WTC11 (cell line): ENCODE data around the gene PXN. TPM values are rescaled to one million over a fixed set of nuclear protein-coding genes. Genes with fewer than 3 reads are reported as not detected.

Experiments
- ATAC-seq: fragments of 200-7000 bp; cut with Tn5 transposase; 2 replicates; pipeline ENCODE4 v1.10.0; 2021; ENCODE audit warnings: mild to moderate bottlenecking, moderate library complexity
- CTCF ChIA-PET: fragments of 300-600 bp; sonication (Branson Sonifier 250); formaldehyde crosslinking; loops from one replicate; lab custom pipeline; 2021; ENCODE audit warnings: antibody characterized with exemption; lab: Charles Lee
- POLR2A ChIA-PET: fragments of 350-600 bp; sonication (Branson Sonifier 250); formaldehyde crosslinking; loops from one replicate; lab custom pipeline; 2021; ENCODE audit warnings: antibody characterized with exemption; lab: Charles Lee
- DNase-seq: peaks from one replicate; pipeline ENCODE4 v3.0.0; 2021; ENCODE audit warnings: low spot score
- H3K27ac Mint-ChIP-seq: 2 replicates; pipeline ENCODE4 v1.8.0; 2021; ENCODE audit warnings: mixed read lengths
- H3K27me3 Mint-ChIP-seq: 2 replicates; pipeline ENCODE4 v1.8.0; 2021; ENCODE audit warnings: low read depth, mild to moderate bottlenecking, moderate library complexity, mixed read lengths
- H3K36me3 Mint-ChIP-seq: 2 replicates; pipeline ENCODE4 v1.8.0; 2021; ENCODE audit warnings: mixed read lengths
- H3K4me1 Mint-ChIP-seq: 2 replicates; pipeline ENCODE4 v1.8.0; 2022; ENCODE audit warnings: mixed read lengths
- H3K4me3 Mint-ChIP-seq: 2 replicates; pipeline ENCODE4 v1.8.0; 2021; ENCODE audit warnings: mild to moderate bottlenecking, moderate library complexity, mixed read lengths
- H3K9me3 Mint-ChIP-seq: 2 replicates; pipeline ENCODE4 v1.8.0; 2021; ENCODE audit warnings: mixed read lengths
- E2F4 ChIP-seq: sonication (generic); formaldehyde crosslinking; IDR thresholded peaks from 2 replicates; pipeline ENCODE4 v1.8.1; 2022; ENCODE audit warnings: low read depth, mild to moderate bottlenecking, moderate library complexity, missing genetic modification reagents, borderline replicate concordance
- FOXP4 ChIP-seq: sonication (generic); formaldehyde crosslinking; IDR thresholded peaks from 2 replicates; pipeline ENCODE4 v1.8.0; 2022; ENCODE audit warnings: mild to moderate bottlenecking, missing genetic modification reagents
- HMGXB4 ChIP-seq: sonication (generic); formaldehyde crosslinking; IDR thresholded peaks from 2 replicates; pipeline ENCODE4 v1.8.1; 2023; ENCODE audit warnings: mild to moderate bottlenecking, moderate library complexity, missing genetic modification reagents
- MYBL2 ChIP-seq: sonication (generic); formaldehyde crosslinking; IDR thresholded peaks from 2 replicates; pipeline ENCODE4 v1.8.1; 2023; ENCODE audit warnings: mild to moderate bottlenecking, moderate library complexity, missing genetic modification reagents
- NFATC4 ChIP-seq: fragments of 250-450 bp; sonication (Bioruptor Pico); IDR thresholded peaks from 2 replicates; pipeline ENCODE4 v1.9.0; 2021; ENCODE audit warnings: mild to moderate bottlenecking
- NR2C2 ChIP-seq: sonication (generic); formaldehyde crosslinking; IDR thresholded peaks from 2 replicates; pipeline ENCODE4 v1.8.0; 2022; ENCODE audit warnings: mild to moderate bottlenecking, missing genetic modification reagents
- OVOL2 ChIP-seq: fragments of 250-450 bp; sonication (Bioruptor Pico); IDR thresholded peaks from 2 replicates; pipeline ENCODE4 v1.9.0; 2021; ENCODE audit warnings: mild to moderate bottlenecking, borderline replicate concordance
- PRRX2 ChIP-seq: fragments of 250-450 bp; sonication (Bioruptor Pico); IDR thresholded peaks from 2 replicates; pipeline ENCODE4 v1.8.0; 2021; ENCODE audit warnings: mild to moderate bottlenecking
- SMAD3 ChIP-seq: sonication (generic); formaldehyde crosslinking; IDR thresholded peaks from 2 replicates; pipeline ENCODE4 v1.8.0; 2022; ENCODE audit warnings: missing genetic modification reagents, mild to moderate bottlenecking, borderline replicate concordance
- SMAD4 ChIP-seq: sonication (generic); formaldehyde crosslinking; IDR thresholded peaks from 2 replicates; pipeline ENCODE4 v1.8.0; 2022; ENCODE audit warnings: mild to moderate bottlenecking, missing genetic modification reagents
- STAT6 ChIP-seq: sonication (generic); formaldehyde crosslinking; conservative IDR thresholded peaks from 2 replicates; pipeline ENCODE4 v1.8.1; 2023; ENCODE audit warnings: mild to moderate bottlenecking, low read depth, missing genetic modification reagents, moderate library complexity
- TCF7 ChIP-seq: sonication (generic); formaldehyde crosslinking; IDR thresholded peaks from 2 replicates; pipeline ENCODE4 v1.8.0; 2022; ENCODE audit warnings: mild to moderate bottlenecking, low read depth, missing genetic modification reagents, moderate library complexity
- TEAD4 ChIP-seq: sonication (generic); formaldehyde crosslinking; IDR thresholded peaks from 2 replicates; pipeline ENCODE4 v1.8.0; 2022; ENCODE audit warnings: mild to moderate bottlenecking, missing genetic modification reagents
- ZNF138 ChIP-seq: sonication (generic); formaldehyde crosslinking; conservative IDR thresholded peaks from 2 replicates; pipeline ENCODE4 v1.8.1; 2022; ENCODE audit warnings: mild to moderate bottlenecking, moderate library complexity, missing genetic modification reagents
- ZNF512 ChIP-seq: sonication (generic); formaldehyde crosslinking; IDR thresholded peaks from 2 replicates; pipeline ENCODE4 v1.8.1; 2022; ENCODE audit warnings: missing genetic modification reagents, borderline replicate concordance
- ZNF671 ChIP-seq: fragments of 250-450 bp; sonication (Bioruptor Pico); IDR thresholded peaks from 2 replicates; pipeline ENCODE4 v1.8.0; 2021; ENCODE audit warnings: mild to moderate bottlenecking
- total RNA-seq: library from RNA; stranded (reverse); gene quantifications from 3 replicates; pipeline ENCODE4 v1.2.3, GENCODE V29; 2021

PXN gene
- total RNA-seq, 1 experiment from 2014 or later: 132 TPM

GRCh38 chr12:120206228-120206627 lies 59.3 kb downstream of the PXN start:
- ATAC-seq: no peak
- Mint-ChIP-seq H3K4me1 (peaks cover 3% of the 10 kb centered on the region), H3K27ac (no peak overlapping the region), H3K27me3 (no peaks in the 10 kb centered on the region), H3K4me3 (no peak overlapping the region), H3K9me3 (peaks cover 10% of the 10 kb centered on the region)
- POLR2A ChIA-PET: no interaction called here
- no peak for DNase-seq
- CTCF ChIA-PET: interaction anchor here (3.1 kb wide), 1 partner anchor 22 kb away, joined by 13 read pairs; no protein-coding TSS in a partner anchor
- TF ChIP-seq SMAD4 (CRISPR knock-in tag): no peak
- TF ChIP-seq, all 79 proteins: peak for 0
- H3K36me3 Mint-ChIP-seq: peaks cover 33% of the 10 kb centered on the region

- Mint-ChIP-seq H3K27ac (no peak overlapping the region), H3K4me1 (peaks cover 13% of the 10 kb centered on the region), H3K36me3 (peaks cover 42% of the 10 kb centered on the region), H3K9me3 (peaks cover 10% of the 10 kb centered on the region), H3K27me3 (no peaks in the 10 kb centered on the region), H3K4me3 (no peak overlapping the region)
- ATAC-seq: no peak
- no peak for DNase-seq
- CTCF ChIA-PET: interaction anchor here (1.1 to 2.1 kb wide), 2 partner anchors 24 to 32 kb away, joined by 7 to 8 read pairs; no protein-coding TSS in a partner anchor
- POLR2A ChIA-PET: interaction anchor here (0.9 to 1.4 kb wide), 2 partner anchors 24 to 87 kb away, joined by 4 to 9 read pairs; partner anchors contain the start of gene RNU4-2
- TF ChIP-seq NR2C2 (CRISPR knock-in tag) (no peak), NFATC4 (CRISPR knock-in tag) (no peak), TEAD4 (no peak), FOXP4 (CRISPR knock-in tag) (no peak), E2F4 (CRISPR knock-in tag) (no peak), SMAD3 (CRISPR knock-in tag) (no peak), PRRX2 (CRISPR knock-in tag) (no peak), OVOL2 (no peak), ZNF512 (no peak), ZNF671 (CRISPR knock-in tag) (no peak), STAT6 (CRISPR knock-in tag) (no peak), MYBL2 (CRISPR knock-in tag) (no peak), HMGXB4 (CRISPR knock-in tag) (no peak), ZNF138 (CRISPR knock-in tag) (no peak), TCF7 (CRISPR knock-in tag) (no peak)
Measured at GRCh38 chr12:120204171-120204570, 61.4 kb downstream of the PXN start.
